Uterus (tissue), 2 donors: ENCODE measurements around the gene ZNF236.

Experiments used
- POLR2A ChIP-seq, 2 donors: fragments of 450-650 bp; IDR thresholded peaks; one replicate each; pipeline ENCODE4 v1.6.1; 2016; ENCODE audit warnings: antibody characterized with exemption in 2 of 2, mild to moderate bottlenecking in 1 of 2, moderate library complexity in 1 of 2
- TF ChIP-seq, protein P1 (sequence below), 4 experiments: fragments of 200-600 bp in 2 of 4; fragments of 450-650 bp in 2 of 4; sonication (generic) in 2 of 4; IDR thresholded peaks; one replicate each; pipeline ENCODE4 v1.5.1; 2016 to 2019; ENCODE audit warnings: antibody characterized with exemption in 4 of 4, mild to moderate bottlenecking in 2 of 4, moderate library complexity in 1 of 4

- TF ChIP-seq, protein P1, sequence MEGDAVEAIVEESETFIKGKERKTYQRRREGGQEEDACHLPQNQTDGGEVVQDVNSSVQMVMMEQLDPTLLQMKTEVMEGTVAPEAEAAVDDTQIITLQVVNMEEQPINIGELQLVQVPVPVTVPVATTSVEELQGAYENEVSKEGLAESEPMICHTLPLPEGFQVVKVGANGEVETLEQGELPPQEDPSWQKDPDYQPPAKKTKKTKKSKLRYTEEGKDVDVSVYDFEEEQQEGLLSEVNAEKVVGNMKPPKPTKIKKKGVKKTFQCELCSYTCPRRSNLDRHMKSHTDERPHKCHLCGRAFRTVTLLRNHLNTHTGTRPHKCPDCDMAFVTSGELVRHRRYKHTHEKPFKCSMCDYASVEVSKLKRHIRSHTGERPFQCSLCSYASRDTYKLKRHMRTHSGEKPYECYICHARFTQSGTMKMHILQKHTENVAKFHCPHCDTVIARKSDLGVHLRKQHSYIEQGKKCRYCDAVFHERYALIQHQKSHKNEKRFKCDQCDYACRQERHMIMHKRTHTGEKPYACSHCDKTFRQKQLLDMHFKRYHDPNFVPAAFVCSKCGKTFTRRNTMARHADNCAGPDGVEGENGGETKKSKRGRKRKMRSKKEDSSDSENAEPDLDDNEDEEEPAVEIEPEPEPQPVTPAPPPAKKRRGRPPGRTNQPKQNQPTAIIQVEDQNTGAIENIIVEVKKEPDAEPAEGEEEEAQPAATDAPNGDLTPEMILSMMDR (IDR thresholded peaks at IDR 0.05), result no peak
- TF ChIP-seq POLR2A (IDR thresholded peaks at IDR 0.05), result no peak
These were observed 130.8 kb downstream of the ZNF236 start for GRCh38 chr18:76953156-76953555.
